ENCODE measurements around the gene CUL4A. TPM values are rescaled to one million over a fixed set of nuclear protein-coding genes. Genes with fewer than 3 reads are reported as not detected.
A peak's percentile ranks its signal among the peaks of the same experiment; 100 is the strongest.

CUL4A gene
- total RNA-seq, 1 donor from 2014 or later: 81.3 TPM

DNA sequence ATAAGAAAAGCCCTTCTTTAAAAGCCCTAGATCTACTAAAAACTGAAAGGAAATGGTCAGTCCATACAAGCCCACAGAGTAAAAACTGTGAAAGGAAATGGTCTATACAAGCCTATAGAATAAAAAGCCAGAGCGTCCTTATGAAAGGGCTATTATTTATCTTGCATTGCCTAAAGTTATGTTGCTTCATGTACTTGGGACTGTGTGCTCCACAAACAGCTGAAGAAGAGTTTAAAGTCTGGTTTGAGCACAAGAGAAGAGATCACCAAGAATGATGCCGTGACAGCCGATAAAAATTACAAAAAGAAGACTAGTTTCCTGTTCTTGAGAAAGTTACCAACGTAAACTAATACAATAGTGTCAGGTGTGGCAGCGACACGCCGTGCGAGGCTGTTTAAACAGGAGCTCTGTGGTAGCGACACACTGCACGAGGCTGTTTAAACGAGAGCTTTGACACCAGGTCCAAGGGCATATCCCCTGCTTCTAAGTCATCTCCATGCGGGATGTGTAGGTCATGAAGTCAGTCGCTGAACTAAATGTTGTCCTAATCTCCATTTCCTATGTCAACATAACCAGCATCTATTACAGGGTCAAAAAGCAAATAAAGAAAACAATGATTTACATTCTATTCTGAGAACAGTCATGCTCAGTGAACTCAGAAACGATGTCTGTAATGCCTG, 25.8 kb upstream of the CUL4A start:
- no peak for DNase-seq (ENCODE audit: low read depth)
- Mint-ChIP-seq H3K27ac (ENCODE audit: unreplicated experiment) (no peak overlapping the region), H3K36me3 (ENCODE audit: low read depth, unreplicated experiment) (peaks cover 24% of the 10 kb centered on the region), H3K4me3 (ENCODE audit: unreplicated experiment) (no peak overlapping the region), H3K27me3 (ENCODE audit: low read depth, unreplicated experiment) (no peaks in the 10 kb centered on the region), H3K4me1 (ENCODE audit: low read depth, unreplicated experiment) (peaks cover 39% of the 10 kb centered on the region), H3K9me3 (ENCODE audit: unreplicated experiment) (no peaks in the 10 kb centered on the region)
- no peaks in the 10 kb centered on the region for H3K9me3 ChIP-seq (ENCODE audit: insufficient read depth, low read depth, low read length)
- peaks cover 26% of the 10 kb centered on the region for H3K36me3 ChIP-seq (ENCODE audit: insufficient read depth, low read length)
- no peak overlapping the region for H3K27ac ChIP-seq (ENCODE audit: low read depth, low read length)
- no peaks in the 10 kb centered on the region for H4K20me1 ChIP-seq (ENCODE audit: insufficient read depth, low read length)
- H3K4me3 ChIP-seq (ENCODE audit: insufficient read depth, low read depth, low read length): no peak overlapping the region
- peak overlapping the region; percentile 16 for H3K9ac ChIP-seq (ENCODE audit: low read length)
- peak overlapping the region; percentile 8 for H3K4me2 ChIP-seq (ENCODE audit: low read length)
- H3K4me1 ChIP-seq (ENCODE audit: insufficient read depth, low read length): peaks cover 53% of the 10 kb centered on the region
- TF ChIP-seq, protein P1, sequence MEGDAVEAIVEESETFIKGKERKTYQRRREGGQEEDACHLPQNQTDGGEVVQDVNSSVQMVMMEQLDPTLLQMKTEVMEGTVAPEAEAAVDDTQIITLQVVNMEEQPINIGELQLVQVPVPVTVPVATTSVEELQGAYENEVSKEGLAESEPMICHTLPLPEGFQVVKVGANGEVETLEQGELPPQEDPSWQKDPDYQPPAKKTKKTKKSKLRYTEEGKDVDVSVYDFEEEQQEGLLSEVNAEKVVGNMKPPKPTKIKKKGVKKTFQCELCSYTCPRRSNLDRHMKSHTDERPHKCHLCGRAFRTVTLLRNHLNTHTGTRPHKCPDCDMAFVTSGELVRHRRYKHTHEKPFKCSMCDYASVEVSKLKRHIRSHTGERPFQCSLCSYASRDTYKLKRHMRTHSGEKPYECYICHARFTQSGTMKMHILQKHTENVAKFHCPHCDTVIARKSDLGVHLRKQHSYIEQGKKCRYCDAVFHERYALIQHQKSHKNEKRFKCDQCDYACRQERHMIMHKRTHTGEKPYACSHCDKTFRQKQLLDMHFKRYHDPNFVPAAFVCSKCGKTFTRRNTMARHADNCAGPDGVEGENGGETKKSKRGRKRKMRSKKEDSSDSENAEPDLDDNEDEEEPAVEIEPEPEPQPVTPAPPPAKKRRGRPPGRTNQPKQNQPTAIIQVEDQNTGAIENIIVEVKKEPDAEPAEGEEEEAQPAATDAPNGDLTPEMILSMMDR (IDR thresholded peaks at IDR 0.05; ENCODE audit: insufficient read depth, low read depth, low read length): no peak
- no peak for TF ChIP-seq EZH2 (IDR thresholded peaks at IDR 0.05; ENCODE audit: insufficient read depth, low read length)
- FAIRE-seq: peak; percentile 5
- H3K79me2 ChIP-seq (ENCODE audit: insufficient read depth, low read length): peaks cover 25% of the 10 kb centered on the region
- H3K27me3 ChIP-seq (ENCODE audit: insufficient read depth, low read length): no peaks in the 10 kb centered on the region
- H2AFZ ChIP-seq (ENCODE audit: low read depth, low read length): no peak overlapping the region

DNA sequence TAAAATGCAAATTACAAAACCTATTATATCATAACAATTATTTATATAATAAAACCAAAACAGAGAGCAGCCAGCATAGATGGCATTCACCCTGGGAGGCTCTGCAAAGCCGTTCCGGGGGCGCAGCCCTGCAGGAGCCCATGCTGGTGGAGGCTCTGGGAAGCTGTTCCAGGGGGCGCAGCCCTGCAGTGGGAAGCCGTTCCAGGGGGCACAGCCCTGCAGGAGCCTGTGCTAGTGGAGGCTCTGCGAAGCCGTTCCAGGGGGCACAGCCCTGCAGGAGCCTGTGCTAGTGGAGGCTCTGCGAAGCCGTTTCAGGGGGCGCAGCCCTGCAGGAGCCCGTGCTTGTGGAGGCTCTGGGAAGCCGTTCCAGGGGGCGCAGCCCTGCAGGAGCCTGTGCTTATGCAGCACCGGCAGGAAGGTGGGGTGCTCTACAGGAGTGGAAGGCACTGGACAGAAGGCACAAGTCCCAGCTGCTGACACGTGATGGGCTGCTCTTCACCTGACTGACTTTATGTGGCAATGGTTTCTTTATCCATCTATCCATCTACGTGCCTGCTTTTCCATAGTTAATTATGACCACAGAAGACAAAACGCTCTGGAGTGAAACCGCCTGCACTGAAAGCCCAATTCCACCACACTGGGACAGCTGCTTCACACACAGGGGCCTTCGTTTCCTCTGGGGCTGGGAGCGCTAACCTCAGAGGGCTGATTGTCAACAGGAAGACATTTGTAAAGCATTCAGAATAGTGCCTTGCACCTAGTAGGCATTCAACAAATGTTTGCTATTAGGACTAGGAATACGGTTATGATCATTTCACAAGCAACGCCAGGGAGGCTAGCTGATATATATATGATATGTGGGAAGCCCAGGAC, 24.6 kb upstream of the CUL4A start:
- H3K4me2 ChIP-seq (ENCODE audit: low read length): no peak overlapping the region
- DNase-seq (ENCODE audit: low read depth) (no peak), FAIRE-seq (no peak)
- no peaks in the 10 kb centered on the region for H3K9me3 ChIP-seq (ENCODE audit: insufficient read depth, low read depth, low read length)
- H3K36me3 ChIP-seq (ENCODE audit: insufficient read depth, low read length): peaks cover 30% of the 10 kb centered on the region
- H3K27me3 ChIP-seq (ENCODE audit: insufficient read depth, low read length): no peaks in the 10 kb centered on the region
- no peak overlapping the region for H2AFZ ChIP-seq (ENCODE audit: low read depth, low read length)
- peaks cover 25% of the 10 kb centered on the region for H3K79me2 ChIP-seq (ENCODE audit: insufficient read depth, low read length)
- Mint-ChIP-seq H3K4me1 (ENCODE audit: low read depth, unreplicated experiment) (peaks cover 29% of the 10 kb centered on the region), H3K27ac (ENCODE audit: unreplicated experiment) (no peak overlapping the region), H3K36me3 (ENCODE audit: low read depth, unreplicated experiment) (peaks cover 27% of the 10 kb centered on the region), H3K27me3 (ENCODE audit: low read depth, unreplicated experiment) (no peaks in the 10 kb centered on the region), H3K9me3 (ENCODE audit: unreplicated experiment) (no peaks in the 10 kb centered on the region), H3K4me3 (ENCODE audit: unreplicated experiment) (peak overlapping the region; percentile 40)
- peaks cover 42% of the 10 kb centered on the region for H3K4me1 ChIP-seq (ENCODE audit: insufficient read depth, low read length)
- no peak overlapping the region for H3K9ac ChIP-seq (ENCODE audit: low read length)
- no peaks in the 10 kb centered on the region for H4K20me1 ChIP-seq (ENCODE audit: insufficient read depth, low read length)
- H3K4me3 ChIP-seq (ENCODE audit: insufficient read depth, low read depth, low read length): no peak overlapping the region
- no peak overlapping the region for H3K27ac ChIP-seq (ENCODE audit: low read depth, low read length)
- TF ChIP-seq EZH2 (IDR thresholded peaks at IDR 0.05; ENCODE audit: insufficient read depth, low read length): no peak
- TF ChIP-seq, protein P1 (IDR thresholded peaks at IDR 0.05; ENCODE audit: insufficient read depth, low read depth, low read length): no peak
